HG02852 (cell line): Measurements from ENCODE around the gene BTBD2.

Experiments used
- ATAC-seq: cut with Tn5 transposase; IDR thresholded peaks from one replicate; pipeline ENCODE4 v1.9.1; 2021; ENCODE audit warnings: mild to moderate bottlenecking, moderate library complexity; ENCODE audit not compliant: unreplicated experiment

The BTBD2 gene

DNA sequence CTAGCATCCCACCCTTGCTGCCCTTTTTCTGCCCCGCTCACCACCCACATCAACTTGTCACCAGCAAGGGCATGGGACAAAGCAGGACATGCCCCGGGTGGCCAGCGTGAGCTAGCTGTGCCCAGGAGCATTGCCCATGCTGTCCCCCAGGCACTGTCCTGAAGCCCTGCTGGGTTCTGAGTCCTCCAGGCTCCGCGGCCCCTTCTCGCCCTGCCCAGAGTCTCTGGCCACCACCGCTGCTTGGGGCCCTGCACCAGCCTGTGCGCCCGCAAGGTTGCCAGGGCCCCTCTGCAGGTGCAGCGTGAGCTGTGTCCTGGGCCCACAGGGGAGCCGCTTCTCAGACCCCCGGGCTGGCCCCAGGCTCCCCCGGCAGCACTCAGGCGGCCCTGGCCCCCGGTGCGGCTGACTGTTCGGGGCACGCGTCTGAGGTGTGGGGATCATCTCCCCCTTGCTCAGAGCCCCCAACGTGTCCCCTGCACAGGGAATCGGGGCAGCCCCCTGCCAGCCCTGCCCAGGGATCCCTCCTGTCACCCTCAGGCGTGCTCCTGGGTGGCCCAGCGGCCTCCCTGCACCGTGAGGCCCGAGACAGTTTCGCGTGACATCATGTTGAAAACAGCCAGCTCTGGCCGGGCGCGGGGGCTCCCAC, 70.5 kb downstream of the BTBD2 start:
- no peak for ATAC-seq

GRCh38 chr19:1944088-1944915, 71.2 kb downstream of the BTBD2 start:
- no peak for ATAC-seq

GRCh38 chr19:1943661-1944087, 71.8 kb downstream of the BTBD2 start:
- no peak for ATAC-seq

DNA sequence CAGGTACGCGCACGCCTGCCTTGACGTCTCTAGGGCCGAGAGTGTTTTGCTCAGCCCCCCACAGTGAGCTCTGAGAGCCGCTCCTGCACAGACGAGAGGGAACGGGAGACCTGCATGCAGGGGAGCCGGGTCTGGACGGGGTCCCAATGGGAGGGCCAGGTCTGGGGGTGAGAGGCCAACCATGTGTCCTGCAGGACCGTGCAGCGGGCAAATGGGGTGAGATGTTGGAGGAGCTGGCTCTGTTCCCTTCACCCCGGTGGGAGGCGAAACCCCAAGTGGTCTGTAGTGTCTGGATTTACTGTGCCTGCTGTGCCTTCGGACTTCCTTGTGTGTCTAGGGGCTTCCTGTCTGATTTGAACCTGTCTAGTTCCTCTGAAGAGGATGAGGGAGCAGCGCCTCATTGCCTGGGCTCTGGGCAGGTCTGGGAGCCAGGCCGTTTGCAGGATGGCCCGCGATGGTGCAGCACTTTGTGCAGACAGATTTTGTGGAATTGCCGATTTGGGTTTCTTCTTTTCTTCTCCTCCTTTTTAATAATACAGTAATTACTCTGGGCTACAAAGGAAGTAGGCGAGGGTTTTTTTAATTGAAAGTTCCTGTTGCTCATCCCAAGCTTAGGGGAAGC, 72.5 kb downstream of the BTBD2 start:
- ATAC-seq = no peak

- no peak for ATAC-seq
Measured at GRCh38 chr19:1942078-1942933, 73.2 kb downstream of the BTBD2 start.

GRCh38 chr19:1941146-1942077, 74.1 kb downstream of the BTBD2 start, which contains the start of gene CSNK1G2:
Gene CSNK1G2 (plus strand): TSS chr19:1941172. CDS start chr19:1969773, 28,601 bp downstream.
- ATAC-seq = no peak

- no peak for ATAC-seq
Measured at GRCh38 chr19:1938071-1938470, 77.4 kb downstream of the BTBD2 start.

DNA sequence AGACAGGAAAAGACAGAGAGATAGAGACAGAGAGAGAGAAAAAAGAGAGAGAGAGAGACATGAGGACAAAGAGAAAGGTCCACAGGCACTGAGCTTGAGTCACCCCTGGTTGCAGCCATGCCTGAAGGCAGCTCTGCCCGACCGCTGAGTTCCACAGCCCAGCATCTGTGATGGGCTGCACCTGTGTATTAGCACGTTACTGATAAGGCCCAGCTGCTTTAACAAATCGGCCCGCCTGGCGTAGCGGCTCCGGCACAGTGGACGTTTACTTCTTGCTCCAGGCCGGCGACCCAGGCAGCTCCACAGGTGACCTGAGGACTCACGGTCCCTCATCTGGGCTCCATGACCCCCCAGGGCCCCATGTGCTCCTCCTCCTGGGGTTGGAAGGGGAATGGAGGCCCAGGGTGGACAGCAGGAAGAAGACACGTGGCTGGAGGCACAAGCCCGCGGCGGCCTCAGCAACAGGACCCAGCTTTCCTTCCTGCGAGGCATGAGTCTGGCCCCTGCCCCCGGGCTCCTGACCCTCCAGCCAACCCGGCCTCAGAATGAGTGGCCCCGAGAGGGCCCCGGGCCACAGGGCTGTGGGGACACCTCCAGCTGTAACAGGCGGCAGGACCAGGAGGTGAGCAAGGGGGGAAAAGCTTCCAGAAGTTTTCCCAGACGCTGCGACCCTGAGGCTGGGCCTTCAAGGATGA, 78.5 kb downstream of the BTBD2 start:
- no peak for ATAC-seq

DNA sequence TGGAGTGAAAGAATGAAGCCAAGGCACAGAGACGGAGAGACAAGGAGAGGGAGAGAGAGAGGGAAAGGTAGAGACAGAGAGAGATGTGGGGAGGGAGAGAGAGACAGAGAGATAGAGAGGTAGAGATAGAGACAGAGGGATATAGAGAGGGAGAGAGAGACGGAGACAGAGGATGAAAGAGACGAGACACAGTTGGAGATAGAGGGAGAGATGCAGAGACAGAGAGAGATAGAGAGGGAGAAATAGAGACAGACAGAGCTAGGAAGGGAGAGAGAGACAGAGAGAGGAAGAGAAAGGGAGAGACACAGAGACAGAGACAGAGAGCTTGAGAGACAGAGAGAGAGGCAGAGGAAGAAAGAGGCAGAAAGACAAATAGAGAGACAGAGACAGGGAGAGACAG, 79.1 kb downstream of the BTBD2 start:
- ATAC-seq = no peak

DNA sequence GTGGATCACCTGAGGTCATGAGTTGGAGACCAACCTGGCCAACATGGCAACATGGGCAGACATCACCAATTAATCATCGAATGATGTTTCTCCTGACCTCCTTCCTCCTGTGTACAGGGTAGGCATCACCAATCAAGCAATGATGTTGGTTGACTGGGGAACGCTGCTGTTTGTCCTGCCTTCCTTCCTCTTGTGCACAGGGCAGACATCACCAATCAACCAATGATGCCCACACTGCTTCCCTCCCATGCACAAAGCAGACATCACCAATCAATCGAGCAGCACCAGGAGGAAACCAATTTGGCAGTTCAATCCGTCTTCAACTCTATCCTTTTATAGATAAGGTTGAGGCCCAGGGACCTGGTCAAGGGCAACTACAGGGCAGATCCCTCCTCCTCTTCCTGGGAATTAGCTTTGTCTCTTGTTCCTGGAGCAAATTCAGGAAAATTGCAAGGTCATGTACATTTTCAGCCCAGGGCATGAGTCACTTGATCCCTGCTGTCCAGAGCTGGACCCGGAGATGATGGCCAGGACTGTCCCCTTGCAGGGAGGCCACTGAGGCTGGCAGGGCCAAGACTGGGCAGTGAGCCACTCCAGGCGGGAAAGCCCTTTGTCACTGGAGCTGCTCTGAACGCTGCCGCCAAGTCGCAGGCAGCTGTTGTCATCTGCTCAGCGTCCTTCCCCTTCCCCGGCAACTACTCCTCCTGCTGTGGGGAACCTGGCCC, 79.9 kb downstream of the BTBD2 start:
- no peak for ATAC-seq
